SK-N-MC (cell line): ENCODE results near the gene DZIP1L.

Source experiments
- EZH2 ChIP-seq: fragments of 200-600 bp; sonication (generic); IDR thresholded peaks from one replicate; pipeline ENCODE4 v1.6.1; 2017; ENCODE audit warnings: antibody characterized with exemption
- POLR2AphosphoS5 ChIP-seq: IDR thresholded peaks from 2 replicates; pipeline ENCODE4 v1.6.1; 2012; ENCODE audit warnings: mild to moderate bottlenecking, low read depth, low read length, borderline replicate concordance

DNA sequence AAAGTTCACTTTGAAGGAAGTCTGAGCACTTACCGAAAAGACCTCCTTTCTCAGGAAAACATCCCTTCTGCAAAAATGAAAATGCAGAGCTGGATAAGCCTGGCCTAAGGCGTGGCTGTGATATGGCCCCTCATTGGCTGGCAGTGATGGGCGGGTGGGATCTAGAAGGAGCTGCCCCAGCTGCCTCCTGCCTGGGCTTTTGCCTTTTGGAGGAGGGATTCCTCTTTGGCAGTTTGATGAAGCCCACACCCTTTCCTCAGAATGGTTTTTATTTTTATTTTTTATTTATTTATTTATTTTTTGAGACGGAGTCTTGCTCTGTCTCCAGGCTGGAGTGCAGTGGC is 4.0 kb upstream of the DZIP1L start:
- no peak for TF ChIP-seq EZH2
- no peak for TF ChIP-seq POLR2AphosphoS5
